ENCODE measurements around the gene UVRAG.

DNA sequence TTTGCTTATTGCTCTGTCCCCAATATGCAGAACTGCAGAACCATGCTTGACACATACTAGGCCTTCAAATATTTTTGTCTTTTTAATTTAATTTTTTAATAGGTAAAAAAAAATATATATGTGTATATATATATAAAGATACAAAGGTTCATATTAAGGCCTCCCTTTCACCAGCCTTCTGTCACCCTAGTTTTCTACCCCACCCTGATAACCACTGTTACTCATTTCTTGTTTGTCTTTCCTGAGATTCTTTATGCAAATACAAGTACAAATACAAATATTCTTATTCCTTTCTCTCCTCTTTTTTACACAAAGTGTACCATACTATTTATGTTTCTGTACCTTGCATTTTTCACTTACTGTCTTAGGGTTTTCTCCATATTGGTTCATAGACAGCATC, 43.0 kb downstream of the UVRAG start:
- TF ChIP-seq, protein P1, sequence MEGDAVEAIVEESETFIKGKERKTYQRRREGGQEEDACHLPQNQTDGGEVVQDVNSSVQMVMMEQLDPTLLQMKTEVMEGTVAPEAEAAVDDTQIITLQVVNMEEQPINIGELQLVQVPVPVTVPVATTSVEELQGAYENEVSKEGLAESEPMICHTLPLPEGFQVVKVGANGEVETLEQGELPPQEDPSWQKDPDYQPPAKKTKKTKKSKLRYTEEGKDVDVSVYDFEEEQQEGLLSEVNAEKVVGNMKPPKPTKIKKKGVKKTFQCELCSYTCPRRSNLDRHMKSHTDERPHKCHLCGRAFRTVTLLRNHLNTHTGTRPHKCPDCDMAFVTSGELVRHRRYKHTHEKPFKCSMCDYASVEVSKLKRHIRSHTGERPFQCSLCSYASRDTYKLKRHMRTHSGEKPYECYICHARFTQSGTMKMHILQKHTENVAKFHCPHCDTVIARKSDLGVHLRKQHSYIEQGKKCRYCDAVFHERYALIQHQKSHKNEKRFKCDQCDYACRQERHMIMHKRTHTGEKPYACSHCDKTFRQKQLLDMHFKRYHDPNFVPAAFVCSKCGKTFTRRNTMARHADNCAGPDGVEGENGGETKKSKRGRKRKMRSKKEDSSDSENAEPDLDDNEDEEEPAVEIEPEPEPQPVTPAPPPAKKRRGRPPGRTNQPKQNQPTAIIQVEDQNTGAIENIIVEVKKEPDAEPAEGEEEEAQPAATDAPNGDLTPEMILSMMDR (IDR thresholded peaks at IDR 0.05; ENCODE audit: insufficient read depth, low read length): no peak
- TF ChIP-seq SPI1 (IDR thresholded peaks at IDR 0.05; ENCODE audit: borderline replicate concordance, low read depth) (no peak), POLR2AphosphoS5 (IDR thresholded peaks at IDR 0.05; ENCODE audit: low read depth) (no peak), GABPA (IDR thresholded peaks at IDR 0.05; ENCODE audit: low read depth) (no peak)

Measured in HL-60 (cell line).